Stimulated activated CD8-positive, alpha-beta memory T cell treated with anti-CD3 and anti-CD28 coated beads, Interleukin-2, amount 100 ng/mL, for 1 hour (primary cell): ENCODE results near the gene UBA1.
"Not testable (repeated sequence)": the region's sequence is repeated elsewhere in the genome, so short reads cannot be mapped to it uniquely, and the experiment has no call there.

Experiments used
- DNase-seq, 2 donors: peaks; one replicate each; pipeline ENCODE4 v3.0.0-alpha.2; 2020; ENCODE audit warnings: low read depth in 2 of 2

The UBA1 gene

DNA sequence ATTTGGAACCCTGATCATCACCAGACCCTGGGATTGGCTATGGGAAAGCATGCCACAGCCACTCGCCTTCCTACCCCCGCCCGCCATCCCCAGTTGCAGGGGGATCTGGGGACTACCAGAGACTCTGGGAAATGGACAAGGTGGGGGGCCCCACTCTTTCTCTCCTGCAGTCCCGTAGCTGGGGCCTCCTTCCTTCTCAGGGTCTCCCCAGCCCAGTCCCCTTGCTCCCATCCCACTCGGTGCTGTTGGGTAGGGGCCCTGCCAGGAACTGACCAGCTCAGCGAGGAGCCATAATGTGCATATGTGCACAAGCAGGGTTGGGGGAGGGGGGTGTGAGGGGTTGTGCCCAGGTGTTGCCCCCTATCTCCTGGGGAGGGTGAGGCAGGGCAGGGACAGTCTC lies 35.8 kb downstream of the UBA1 start:
- DNase-seq: no peak

DNA sequence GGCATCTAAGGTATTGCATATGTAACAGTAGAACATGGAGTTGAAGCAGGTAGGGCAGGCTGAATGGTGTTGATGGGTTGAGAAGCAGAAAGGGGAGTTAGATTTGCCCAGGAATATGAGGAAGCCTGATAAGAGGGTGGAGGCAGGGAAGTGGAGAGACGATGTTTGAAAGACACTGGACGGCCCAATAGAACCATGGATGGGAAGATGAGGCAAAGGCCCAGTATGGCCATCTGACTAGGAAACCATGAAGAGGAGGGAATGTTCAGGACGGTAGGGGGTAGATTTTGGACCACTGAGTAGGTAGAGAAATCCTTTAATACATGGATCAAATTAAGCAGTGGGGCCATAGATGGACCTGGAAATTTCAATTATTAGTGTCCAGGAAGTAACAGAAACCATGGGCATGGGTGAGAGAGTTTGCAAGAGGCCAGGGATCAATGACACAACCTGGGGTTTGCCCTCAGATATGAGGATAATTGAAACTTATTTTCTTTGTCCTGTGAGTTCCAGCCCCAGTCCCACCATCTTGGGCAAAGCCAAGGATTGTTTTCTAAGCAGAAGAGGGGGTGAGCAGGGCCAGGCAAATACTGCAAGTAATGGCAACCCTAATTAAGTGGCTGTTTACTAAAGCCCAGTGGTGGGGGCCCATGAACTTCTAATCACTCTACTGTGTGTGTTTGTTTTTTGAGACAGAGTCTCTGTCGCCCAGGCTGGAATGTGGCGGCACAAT lies 36.7 kb downstream of the UBA1 start:
- no peak for DNase-seq

DNA sequence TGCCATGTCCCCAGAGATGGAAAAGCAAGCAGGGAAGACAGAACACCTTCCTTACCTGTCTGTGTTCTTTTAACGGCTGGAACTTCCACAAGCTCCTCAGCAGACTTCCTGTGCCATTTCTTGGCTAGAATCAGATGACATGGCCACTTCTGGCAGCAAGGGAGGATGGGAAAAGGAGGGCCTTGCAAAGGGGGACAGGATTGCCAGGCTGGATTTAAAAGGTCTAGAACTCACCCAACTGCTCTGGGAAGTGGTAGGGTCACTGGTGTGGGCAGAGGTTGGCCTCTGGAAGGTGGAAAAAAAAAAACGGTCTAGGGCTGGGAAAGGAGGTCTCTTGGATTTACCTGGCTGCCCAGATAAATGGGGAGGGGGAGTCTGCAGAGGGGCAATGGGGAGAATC lies 37.5 kb downstream of the UBA1 start:
- DNase-seq: no peak

DNA sequence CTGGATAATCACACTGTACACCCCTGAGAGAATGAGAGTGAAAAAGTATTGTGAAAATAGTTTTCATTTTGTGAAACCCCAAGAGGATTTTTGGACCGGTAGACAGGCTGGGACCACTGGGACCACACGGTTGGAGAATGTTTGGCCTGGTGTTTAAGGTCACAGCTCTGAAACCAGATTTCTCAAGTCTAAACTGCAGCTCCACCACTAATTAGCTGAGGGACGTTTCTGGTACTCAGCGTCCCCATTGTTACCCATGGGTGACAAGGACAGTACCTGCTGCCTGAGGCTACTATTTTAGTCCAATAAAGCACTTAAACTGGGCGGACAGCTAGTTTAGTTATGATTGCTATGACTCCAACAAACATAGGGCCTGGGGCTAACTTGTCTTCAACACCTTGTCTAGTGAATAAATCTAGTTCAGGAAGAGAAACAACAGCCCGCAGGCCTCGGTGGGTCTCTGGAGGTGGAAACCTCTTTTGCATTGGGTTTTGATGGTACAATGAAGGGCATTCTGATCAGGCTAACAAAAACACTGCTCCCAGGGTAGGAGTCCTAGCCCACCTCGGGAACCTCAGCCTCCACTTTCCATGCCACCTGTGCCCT lies 38.7 kb downstream of the UBA1 start:
- no peak for DNase-seq

DNA sequence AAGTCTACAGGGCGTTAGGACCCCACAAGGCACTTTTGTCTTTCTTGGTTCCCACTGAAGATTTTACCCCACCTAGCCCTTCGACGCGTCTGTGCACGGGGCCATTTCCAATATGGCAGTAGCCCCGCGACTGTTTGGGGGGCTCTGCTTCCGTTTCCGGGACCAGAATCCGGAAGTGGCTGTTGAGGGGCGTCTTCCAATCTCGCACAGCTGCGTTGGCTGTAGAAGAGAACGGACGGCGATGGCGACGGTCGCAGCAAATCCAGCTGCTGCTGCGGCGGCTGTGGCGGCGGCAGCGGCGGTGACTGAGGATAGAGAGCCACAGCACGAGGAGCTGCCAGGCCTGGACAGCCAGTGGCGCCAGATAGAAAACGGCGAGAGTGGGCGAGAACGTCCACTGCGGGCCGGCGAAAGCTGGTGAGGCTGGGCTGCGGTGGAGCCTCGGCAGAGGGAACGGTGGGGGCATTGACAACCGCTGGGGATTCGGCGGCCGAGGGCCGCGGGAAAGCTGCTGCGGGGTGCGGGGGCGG lies 39.2 kb downstream of the UBA1 start, which contains the start of gene USP11:
Gene USP11, plus strand, starts transcription at position 207 of the 530 bp plus-strand sequence. Its CDS starts 35 bp downstream, at position 242.
- DNase-seq: peak; percentile 25 to 33

DNA sequence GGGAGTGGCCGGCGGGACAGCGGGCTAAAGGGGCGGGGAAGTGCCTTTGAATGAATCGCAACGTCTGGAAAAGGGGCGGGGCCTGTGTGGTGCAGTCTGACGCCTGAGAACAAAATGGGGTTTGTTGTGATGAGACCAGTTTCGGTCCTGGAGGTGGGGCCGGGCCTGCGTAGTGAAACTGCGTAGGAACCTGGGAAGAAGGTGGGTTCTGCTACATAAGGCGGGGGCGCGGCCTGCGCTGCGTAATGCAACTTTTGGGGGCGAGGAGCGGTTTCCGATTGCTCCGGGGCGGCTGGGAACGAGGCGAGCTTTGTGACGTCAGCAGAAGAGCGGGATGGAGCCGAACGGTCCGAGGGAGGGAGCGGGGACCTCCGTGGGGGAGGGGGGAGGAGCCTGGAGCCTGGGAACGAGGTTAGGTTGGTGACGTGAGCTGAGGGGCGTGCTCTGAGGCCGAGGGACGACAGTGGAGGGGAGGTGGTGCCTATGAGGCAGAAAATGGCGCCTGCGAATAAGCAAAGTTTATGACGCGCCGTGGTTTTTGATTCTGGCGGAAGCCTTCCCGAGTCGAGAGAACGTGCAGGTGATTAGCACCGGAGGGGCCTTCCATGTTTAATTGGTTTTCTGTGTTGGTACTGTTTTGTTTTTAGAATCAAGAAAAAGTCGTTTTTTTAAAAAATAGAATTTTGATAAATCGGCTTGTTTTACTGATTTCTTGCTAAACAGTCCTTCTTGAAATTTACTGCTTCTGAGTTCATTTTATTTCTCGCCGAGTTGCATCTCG lies 39.9 kb downstream of the UBA1 start:
- DNase-seq: peak; percentile 87 to 88

DNA sequence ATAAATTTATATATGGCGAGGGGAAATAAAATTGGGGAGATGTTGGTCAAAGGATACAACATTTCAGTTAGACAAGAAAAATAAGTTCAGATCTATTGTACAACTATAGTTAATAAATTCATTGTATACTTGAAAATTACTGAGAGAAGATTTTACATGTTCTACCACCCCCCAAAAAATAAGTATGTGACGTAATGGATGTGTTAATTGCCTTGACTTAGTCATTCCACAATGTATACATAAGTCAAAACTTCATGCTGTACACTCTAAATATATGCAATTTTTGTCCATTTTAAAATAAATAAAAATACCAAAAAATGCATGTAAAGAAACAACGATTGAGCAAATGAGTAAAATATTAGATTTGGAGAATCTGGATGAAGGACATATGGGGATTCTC lies 41.0 kb downstream of the UBA1 start:
- DNase-seq: no peak

DNA sequence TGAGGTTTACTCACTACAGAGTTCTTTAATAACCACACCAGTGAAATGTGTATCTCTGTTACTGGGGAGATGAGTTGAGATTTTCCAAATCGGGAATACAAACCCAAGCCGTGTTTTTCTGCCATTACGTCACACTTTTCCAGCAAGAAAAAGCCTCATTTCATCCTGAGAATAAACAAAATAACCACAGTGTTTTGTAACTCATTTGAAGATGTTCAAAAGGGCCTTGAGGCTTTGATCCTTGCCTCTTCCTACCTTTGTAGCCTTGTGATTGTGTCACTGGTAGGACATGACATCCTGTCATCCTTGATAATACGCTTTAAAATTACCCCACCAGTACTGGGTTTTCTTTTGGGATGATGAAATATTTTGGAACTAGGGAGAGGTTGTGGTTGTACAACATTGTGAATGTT lies 42.1 kb downstream of the UBA1 start:
- DNase-seq: no peak

DNA sequence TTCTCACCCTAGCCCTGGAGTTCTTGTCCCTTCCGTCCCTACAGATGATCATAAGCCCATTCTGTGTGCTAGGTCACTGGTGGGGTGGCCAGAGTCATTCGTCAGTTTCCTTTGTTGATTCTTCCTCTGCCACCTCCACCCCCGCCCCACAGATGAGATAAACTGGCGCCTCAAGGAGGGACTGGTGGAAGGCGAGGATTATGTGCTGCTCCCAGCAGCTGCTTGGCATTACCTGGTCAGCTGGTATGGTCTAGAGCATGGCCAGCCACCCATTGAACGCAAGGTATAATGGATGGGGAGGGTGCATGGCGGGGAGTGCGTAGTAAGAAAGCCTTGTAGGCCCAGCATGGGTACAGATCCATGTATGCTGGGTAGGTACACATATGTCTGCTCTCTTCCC lies 45.6 kb downstream of the UBA1 start:
- no peak for DNase-seq

DNA sequence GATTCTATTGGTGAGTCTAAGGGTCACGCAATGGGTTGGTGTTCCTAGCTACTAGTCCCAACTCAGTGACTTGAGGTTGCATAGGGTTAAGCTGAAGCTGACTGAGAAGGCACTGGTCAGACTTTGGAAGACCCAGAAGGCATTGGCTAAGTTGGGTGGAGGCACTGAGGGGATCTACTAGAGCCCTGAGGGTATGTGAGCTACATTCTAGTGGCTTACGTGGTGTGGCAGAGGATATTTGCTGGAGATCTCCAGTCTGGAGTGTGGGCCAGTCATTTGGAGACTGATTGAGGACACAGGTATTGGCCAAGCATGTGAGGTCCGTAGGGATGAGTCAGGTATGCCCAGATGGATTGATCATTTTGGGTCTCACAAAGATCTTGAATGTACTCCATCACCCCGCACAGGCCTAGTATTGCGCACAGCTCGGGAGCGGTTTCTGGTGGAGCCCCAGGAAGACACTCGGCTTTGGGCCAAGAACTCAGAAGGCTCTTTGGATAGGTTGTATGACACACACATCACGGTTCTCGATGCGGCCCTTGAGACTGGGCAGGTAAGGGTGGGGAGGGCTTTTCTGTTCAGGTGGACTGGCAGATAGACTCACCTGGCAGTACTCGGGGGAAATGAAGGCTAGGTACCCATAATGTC lies 46.4 kb downstream of the UBA1 start:
- DNase-seq: no peak

DNA sequence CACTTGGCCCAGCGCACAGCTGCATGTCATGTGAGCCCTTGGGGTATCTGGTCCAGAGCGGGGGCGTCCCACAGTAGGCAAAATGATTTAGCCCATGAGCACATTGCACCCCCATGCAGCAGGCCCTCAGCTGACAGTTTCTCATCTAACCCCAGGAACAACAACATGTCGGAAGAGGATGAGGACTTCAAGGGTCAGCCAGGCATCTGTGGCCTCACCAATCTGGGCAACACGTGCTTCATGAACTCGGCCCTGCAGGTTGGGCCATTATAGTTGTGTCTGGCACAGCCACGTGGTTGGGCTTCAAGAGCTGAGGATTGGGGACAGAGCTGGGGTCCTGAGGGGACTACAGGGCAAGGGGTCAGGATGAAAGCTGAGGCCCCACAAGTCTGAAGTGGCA lies 47.0 kb downstream of the UBA1 start:
- no peak for DNase-seq

DNA sequence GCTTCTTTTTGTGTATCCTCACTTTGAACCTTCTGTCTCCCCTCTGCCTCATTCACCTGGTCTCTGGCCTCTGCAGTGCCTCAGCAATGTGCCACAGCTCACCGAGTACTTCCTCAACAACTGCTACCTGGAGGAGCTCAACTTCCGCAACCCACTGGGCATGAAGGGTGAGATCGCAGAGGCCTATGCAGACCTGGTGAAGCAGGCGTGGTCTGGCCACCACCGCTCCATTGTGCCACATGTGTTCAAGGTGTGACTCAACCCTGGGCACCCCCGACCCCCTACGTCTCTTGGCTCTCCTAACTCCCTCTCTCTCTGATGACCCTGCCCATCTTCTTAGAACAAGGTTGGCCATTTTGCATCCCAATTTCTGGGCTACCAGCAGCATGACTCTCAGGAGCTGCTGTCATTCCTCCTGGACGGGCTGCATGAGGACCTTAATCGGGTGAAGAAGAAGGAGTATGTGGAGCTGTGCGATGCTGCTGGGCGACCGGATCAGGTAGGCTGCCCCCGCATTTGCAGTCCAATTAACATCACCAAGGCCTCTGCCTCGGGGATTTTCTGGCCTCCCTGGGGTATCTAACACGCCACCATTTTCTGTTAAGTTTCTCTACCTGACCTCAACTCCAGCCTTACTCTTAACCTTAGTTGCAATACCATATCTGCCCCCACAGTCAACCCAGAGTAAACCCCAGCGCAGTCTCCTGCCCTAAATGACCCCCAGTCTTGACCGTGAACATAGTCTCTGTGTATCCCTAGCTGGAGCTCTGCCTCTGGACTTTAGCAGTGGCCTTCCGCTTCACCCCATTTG lies 47.8 kb downstream of the UBA1 start:
- no peak for DNase-seq

DNA sequence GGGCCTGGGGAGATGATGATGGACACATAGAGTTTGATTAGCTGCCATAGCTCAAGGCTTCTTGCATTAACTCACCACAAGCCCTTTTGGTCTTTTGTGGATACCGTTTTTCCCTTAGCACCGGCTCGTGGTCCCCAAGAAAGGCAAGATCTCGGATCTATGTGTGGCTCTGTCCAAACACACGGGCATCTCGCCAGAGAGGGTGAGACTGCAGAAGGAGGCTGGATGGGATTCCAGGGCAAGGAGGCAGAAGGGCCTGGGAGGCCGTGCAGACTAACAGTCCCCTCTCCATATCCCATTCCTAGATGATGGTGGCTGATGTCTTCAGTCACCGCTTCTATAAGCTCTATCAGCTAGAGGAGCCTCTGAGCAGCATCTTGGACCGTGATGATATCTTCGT lies 48.7 kb downstream of the UBA1 start:
- no peak for DNase-seq

DNA sequence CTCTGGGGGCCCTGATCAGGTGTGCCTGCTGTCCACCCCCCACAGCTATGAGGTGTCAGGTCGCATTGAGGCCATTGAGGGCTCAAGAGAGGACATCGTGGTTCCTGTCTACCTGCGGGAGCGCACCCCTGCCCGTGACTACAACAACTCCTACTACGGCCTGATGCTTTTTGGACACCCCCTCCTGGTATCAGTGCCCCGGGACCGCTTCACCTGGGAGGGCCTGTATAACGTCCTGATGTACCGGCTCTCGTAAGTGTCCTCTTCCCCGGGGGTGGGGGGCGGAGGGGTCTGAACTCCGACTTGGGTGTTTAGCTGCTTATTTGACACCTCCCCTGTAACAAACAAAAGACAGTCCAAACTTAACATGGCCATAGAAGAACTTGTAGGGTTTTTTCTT lies 49.7 kb downstream of the UBA1 start:
- no peak for DNase-seq

DNA sequence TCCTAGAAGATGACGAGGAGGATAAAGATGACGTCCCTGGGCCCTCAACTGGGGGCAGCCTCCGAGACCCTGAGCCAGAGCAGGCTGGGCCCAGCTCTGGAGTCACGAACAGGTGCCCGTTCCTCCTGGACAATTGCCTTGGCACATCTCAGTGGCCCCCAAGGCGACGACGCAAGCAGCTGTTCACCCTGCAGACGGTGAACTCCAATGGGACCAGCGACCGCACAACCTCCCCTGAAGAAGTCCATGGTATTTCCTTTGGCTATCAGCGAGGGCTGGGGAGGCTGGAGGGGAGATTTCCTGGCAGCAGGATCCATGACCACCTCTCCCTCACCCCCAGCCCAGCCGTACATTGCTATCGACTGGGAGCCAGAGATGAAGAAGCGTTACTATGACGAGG lies 51.0 kb downstream of the UBA1 start:
- no peak for DNase-seq

DNA sequence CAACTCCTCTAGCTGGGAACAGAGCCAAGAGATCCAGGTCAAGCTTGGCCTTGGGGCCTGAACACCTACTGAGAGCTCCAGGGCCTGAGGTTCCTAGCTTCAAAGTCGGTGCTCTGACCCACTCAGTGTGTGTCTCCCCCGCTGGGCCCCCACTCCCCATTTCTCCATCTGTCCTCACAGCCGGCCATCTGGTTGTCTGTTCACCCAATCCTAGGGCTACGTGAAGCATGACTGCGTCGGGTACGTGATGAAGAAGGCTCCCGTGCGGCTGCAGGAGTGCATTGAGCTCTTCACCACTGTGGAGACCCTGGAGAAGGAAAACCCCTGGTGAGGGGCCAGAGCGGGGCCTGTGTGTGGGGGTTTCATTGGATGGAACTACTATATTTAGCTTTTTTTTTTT lies 51.5 kb downstream of the UBA1 start:
- no peak for DNase-seq

DNA sequence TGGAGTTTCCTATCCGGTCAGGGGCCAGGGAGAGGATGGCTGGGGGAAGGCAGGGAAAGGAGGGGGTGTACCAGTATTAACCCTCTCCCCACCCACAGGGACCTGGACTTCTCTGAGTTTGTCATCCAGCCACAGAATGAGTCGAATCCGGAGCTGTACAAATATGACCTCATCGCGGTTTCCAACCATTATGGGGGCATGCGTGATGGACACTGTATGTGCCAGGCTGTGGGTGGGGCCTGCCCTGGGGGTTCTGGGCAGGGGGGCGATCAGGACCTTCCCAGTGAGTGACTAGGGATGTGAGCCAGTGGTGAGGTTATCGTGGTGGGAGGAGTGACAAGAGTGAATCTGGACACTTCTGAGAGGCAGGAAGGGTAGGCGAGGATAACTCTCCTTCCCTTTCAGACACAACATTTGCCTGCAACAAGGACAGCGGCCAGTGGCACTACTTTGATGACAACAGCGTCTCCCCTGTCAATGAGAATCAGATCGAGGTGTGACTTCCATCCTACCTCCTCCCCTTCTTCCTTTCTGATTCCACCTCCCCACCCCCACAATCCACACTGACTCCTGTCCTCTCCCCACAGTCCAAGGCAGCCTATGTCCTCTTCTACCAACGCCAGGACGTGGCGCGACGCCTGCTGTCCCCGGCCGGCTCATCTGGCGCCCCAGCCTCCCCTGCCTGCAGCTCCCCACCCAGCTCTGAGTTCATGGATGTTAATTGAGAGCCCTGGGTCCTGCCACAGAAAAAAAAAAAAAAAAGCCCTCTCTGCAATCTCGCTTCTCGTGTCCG lies 53.8 kb downstream of the UBA1 start:
- no peak for DNase-seq

DNA sequence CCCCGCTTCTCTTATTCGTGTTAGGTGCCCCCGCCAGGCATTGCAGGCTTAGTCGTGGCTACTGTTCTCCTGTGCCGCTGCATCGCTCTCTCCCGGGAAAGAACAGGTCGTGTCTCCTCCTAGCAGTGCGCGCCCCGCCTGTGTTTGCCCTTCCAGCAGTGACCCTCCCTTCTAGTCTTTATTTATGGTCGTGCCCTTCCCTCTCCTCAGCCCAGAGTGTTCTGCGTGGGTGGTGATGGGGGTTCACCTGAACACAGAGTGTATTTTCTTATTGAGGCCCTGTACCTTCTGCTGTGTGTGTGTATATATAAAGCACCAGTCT lies 54.3 kb downstream of the UBA1 start:
- DNase-seq: no peak

DNA sequence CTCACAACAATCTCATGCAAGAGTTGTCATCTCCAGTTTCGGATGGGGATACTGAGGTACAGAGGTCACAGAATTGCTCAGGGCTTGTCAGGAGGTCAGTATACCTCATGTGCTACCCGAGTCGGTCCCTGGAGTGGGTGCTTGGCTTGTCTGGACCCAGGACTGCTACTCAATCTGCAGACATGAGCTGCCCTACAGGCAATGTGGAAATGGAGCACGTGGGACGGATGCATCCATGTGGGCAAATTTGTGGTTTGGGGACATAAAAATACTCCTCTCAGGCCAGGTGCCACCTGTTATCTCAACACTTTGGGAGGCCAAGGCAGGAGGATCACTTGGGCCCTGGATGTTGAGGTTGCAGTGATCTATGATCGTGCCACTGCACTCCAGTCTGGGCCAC lies 54.9 kb downstream of the UBA1 start:
- DNase-seq: no peak

DNA sequence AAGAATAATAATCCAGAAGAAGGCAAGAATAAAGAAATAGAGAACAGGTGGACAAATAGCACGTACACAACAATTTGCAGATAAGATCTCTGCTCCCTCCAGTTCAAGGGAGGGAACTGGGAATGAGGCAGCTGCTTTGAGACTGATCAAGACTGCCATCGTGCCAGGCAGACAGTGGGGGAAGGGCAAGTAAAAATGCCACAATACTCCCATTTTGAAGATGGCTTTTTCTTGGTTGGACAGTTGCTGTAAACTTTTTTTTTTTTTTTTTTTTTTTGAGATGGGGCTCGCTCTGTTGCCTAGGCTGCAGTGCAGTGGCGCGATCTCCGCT lies 56.4 kb downstream of the UBA1 start:
- DNase-seq: no peak

DNA sequence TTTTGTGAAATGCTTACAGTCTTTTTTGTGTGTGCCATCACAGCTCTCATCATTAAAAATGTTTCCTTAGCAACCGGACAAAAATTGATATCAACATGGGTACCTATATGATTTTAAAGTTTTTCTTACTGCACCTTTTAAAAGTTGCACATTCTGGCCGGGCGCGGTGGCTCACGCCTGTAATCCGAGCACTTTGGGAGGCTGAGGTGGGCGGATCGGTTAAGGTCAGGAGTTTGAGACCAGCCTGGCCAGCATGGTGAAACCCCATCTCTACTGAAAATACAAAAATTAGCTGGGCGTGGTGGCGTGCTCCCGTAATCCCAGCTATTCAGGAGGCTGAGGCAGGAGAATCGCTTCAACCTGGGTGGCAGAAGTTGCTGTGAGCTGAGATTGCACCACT lies 64.0 kb downstream of the UBA1 start:
- DNase-seq: not testable (repeated sequence)
